Thyroid gland (tissue), 4 donors: ENCODE data around the gene ZBTB7C.

ENCODE experiments used
- POLR2A ChIP-seq, 2 donors: fragments of 450-650 bp; IDR thresholded peaks; one replicate each; pipeline ENCODE4 v1.6.1; 2017; ENCODE audit warnings: antibody characterized with exemption in 2 of 2, mild to moderate bottlenecking in 2 of 2, moderate library complexity in 1 of 2
- TF ChIP-seq, protein P1 (sequence below), 6 experiments: fragments of 200-600 bp in 3 of 6; fragments of 450-650 bp in 3 of 6; sonication (generic) in 3 of 6; IDR thresholded peaks; one replicate each; pipeline ENCODE4 v1.5.1; 2016 to 2019; ENCODE audit warnings: antibody characterized with exemption in 6 of 6, mild to moderate bottlenecking in 2 of 6, inconsistent platforms in 1 of 6, moderate library complexity in 1 of 6

DNA sequence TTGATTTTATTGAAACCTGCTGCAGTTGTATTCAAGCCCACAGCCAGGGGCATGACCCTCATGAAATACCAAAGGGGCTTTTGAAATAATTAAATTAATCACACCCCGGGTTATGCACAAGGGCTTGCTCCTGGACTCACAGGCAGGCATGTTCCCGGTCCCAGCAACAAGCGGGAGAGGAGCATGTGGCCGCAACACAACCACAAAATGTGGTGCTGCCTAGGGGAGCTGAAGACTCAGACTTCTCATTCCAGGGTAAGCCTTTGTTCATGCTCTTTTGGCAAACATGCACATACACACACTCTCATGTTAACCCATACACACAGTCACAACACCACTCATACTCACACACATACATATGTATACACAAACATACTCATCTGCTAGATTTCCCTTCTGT, 245.1 kb downstream of the ZBTB7C start:
- TF ChIP-seq, protein P1, sequence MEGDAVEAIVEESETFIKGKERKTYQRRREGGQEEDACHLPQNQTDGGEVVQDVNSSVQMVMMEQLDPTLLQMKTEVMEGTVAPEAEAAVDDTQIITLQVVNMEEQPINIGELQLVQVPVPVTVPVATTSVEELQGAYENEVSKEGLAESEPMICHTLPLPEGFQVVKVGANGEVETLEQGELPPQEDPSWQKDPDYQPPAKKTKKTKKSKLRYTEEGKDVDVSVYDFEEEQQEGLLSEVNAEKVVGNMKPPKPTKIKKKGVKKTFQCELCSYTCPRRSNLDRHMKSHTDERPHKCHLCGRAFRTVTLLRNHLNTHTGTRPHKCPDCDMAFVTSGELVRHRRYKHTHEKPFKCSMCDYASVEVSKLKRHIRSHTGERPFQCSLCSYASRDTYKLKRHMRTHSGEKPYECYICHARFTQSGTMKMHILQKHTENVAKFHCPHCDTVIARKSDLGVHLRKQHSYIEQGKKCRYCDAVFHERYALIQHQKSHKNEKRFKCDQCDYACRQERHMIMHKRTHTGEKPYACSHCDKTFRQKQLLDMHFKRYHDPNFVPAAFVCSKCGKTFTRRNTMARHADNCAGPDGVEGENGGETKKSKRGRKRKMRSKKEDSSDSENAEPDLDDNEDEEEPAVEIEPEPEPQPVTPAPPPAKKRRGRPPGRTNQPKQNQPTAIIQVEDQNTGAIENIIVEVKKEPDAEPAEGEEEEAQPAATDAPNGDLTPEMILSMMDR (IDR thresholded peaks at IDR 0.05): no peak
- no peak for TF ChIP-seq POLR2A (IDR thresholded peaks at IDR 0.05)
